GM19395 (cell line): ENCODE results near the gene SRPX.

ENCODE experiments used
- ATAC-seq: cut with Tn5 transposase; IDR thresholded peaks from one replicate; pipeline ENCODE4 v1.9.1; 2021; ENCODE audit warnings: mild to moderate bottlenecking, moderate library complexity; ENCODE audit not compliant: unreplicated experiment

The SRPX gene, protein sequence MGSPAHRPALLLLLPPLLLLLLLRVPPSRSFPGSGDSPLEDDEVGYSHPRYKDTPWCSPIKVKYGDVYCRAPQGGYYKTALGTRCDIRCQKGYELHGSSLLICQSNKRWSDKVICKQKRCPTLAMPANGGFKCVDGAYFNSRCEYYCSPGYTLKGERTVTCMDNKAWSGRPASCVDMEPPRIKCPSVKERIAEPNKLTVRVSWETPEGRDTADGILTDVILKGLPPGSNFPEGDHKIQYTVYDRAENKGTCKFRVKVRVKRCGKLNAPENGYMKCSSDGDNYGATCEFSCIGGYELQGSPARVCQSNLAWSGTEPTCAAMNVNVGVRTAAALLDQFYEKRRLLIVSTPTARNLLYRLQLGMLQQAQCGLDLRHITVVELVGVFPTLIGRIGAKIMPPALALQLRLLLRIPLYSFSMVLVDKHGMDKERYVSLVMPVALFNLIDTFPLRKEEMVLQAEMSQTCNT

DNA sequence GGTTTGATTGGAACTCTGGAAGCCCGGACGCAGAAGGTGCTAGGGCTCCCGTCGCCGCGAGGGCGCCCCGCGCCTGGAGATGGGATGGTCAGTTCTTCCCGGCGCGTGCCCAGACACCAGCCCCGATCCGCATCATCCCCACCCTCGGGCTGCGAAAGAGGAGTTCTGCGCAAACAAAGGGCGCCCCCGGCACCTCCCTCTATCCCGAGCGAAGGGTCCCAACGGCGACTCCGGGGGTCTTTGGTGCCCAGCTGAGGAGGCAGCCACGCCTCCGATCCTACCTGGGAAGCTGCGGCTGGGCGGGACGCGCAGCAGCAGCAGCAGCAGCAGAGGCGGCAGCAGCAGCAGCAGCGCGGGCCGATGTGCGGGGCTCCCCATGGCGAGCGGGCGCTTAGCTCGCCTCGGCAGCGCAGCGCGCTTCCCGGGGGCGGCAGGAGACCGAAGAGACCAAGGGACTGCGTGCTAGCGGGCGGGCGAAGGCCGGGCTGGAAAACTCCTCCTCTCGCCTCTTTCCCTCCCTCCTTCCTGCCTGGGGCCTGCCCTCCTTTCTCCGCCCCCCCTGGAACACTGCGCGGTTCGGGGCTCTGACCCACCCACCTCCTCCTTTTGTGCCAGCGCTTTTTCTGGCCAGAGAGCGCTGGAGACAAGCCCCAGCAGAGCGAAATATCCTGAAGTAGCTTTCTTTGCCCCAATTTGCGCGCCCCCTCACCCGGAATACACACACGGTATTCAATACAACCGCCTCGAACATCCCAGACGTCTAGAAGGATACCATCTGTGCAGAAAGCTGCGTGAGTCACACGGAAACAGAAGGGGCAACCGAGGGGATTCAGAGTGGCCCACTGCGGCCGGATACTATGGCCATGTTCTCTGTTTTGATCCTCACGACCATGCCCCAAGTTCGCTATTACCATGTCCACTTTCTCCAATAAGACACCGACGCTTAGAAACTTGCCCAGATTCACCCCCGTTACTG, at the start of gene SRPX:
Gene SRPX (minus strand): TSS at position 457 of the 976 bp plus-strand sequence. CDS start 79 bp downstream, at position 378.
- ATAC-seq: peak; percentile 30

DNA sequence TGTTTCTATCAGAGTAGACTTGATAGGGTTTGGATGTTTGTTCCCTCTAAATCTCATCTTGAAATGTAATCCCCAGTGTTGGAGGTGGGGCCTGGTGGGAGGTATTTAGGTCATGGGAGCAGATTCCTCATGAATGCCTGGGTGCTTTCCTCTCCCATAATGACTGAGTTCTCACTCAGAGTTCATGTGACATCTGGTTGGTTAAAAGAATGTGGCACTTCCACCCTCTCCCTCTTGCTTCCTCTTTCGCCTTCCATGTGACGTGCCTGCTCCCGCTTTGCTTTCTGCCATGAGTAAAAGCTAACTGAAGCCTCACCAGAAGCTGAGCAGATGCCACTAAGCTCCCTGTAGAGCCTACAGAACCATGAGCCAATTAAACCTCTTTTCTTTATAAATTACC, 47.3 kb upstream of the SRPX start:
- no peak for ATAC-seq

DNA sequence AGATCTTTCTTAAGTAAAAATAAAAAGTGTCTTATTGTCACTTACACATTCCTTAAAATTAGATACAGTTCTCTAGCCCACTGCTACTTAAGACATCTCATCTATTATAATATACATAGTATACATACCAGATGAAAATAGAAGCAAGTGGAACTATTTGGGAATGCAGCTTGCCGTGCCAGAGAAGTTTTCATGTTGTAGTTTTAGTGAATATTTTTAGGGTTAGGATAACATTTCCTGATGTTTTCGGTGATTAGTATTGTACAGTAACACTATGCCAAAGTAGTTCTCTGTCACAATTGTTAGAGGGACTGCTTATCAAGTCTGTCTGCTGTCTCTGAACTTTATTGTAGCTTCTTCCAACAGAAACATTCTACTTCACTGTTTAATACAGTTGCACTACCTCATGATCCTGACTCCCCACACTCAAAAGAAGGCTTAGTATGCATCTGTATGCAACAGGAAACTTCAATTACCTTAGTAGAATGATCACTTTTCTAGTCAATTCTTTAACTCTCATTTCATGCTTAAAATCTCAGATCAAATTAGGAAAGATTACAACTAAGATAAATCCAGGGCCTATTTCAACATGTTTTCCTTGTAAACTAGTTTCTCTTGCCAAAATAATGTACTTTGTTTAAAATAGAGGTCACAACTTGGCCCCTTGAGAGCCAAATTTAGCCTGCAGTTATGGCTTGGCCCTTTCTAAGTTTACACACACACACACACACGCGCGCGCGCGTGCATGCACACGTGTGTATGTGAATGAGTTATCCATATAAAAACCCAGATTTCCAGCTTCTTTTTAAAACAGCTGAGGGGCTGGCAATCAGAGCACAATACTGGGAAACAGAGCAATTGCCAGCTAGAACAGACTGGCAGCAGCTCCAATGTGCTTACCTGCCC, 42.3 kb upstream of the SRPX start:
- no peak for ATAC-seq

DNA sequence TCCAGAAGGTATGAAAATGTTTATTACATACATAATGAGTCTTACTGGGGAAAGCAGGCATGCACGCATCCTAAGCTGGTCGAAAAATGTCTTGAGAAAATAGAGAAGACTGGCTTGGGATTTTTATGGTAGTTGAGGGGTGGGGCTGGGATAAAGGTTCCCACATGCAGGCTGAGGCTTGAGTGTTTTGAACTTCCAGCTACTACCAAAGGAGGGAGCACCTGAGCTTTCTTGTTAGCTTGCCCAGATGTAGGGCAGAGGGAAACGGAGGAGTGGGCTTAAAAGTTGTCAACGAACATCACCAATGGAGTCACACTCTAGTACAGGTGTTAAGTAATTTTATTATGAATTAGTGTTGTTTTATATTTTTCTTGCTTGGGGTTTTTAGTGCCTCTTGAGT, 39.6 kb upstream of the SRPX start:
- ATAC-seq: peak; percentile 82

DNA sequence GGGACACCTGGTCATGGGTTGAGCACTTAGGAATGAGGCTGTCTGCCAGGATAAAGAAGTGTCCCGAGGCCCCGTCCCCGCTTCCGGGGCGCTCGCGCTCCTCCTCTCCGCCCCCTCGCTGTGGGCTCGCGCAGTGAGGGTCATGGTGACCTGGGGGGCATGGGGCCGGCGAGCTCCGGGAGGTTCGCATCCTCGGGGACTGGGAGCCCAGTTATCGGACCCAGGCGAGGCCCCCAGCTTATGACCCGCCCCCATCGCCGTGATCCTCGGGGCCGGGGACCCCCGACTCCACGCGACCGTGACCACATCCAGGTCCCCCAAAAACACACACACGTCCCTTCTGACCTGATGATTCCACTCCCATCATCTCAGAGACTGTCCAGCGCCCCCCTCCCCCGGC, 35.3 kb upstream of the SRPX start:
- ATAC-seq: no peak

DNA sequence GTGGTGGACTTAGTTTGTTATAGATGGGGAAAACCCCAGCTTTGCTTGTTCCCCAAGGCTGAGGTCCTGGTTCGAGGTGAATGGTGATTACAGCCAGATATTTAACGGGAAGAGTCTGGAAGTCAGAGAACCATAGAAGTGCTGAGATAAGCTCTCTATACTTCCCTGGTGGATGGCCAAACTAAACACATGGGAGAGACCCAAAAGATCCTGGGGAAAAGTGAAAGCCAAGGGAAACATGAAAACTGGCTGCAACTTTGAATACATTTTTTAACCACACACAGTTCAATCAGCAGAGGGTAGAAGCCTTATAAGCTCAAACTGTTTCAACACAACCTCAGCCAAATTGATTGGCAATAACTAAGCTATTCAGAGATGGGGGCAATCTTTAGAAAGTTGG, 29.3 kb upstream of the SRPX start:
- ATAC-seq: no peak

DNA sequence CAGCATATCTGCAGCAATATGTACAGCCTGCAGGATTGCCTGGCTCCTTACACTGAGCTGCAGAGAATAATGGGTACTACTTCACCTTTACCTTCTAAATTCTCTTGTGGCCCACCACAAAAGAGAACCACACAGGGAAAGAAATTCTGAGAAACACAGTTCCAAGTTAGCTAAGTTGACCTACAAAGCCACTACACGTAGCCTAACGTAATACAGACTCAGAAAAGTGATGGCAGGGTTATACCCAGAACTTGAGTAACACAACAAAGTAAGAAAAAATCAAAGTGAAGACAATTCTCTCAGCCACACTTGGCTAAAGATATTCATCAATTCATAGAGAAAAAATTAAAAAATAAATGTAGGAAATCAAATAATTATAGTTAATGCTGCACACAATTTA, 26.4 kb upstream of the SRPX start:
- ATAC-seq: no peak

DNA sequence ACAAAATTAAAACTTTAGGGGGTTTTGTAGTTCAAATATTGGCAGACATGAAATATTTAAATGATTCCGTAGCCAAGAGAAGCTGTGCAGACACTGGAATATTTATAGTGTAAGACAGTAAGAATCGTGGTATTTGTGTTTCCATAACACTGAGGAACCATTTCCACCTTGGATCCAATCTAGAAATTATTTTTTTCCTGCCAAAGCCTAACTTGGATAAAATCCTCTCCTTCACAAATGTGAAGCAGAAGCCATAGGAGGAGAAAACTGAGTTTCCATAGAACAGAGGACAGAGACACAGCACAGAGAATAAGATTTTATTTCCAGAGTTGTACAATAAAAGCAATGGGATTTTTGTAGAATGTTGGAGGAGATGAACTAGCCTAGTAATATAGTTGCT, 19.9 kb upstream of the SRPX start:
- no peak for ATAC-seq

DNA sequence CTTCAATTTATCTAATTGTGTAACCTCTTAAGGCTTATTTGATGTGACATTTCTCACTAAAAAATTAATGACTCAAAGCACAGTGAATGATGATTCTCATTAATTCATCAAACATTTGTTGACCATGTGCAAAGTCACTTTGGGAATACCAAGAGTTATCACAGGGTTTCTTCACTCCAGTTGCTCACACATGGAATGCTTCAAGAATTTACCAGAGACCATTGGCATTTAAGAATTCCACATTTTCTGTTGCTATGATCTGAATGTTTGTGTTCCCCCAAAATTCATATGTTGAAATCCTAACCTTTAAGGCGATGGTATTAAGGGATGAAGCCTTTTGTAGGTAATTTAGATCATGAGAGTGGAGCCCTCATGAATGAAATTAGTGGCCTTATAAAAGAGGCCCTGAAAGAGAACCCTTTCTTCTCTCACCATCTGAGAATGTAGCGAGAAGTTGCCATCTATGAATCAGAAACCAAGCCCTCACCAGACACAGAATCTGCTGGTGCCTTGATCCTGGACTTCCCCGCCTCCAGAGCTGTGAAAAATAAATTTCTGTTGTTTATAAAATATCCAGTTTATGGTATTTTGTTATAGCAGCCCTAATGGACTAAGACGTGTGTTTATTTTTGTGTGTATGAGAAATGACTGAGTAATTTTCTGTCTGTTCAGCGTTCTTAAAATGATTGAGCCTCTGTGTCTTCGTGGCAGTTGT, 16.4 kb upstream of the SRPX start:
- ATAC-seq: no peak

DNA sequence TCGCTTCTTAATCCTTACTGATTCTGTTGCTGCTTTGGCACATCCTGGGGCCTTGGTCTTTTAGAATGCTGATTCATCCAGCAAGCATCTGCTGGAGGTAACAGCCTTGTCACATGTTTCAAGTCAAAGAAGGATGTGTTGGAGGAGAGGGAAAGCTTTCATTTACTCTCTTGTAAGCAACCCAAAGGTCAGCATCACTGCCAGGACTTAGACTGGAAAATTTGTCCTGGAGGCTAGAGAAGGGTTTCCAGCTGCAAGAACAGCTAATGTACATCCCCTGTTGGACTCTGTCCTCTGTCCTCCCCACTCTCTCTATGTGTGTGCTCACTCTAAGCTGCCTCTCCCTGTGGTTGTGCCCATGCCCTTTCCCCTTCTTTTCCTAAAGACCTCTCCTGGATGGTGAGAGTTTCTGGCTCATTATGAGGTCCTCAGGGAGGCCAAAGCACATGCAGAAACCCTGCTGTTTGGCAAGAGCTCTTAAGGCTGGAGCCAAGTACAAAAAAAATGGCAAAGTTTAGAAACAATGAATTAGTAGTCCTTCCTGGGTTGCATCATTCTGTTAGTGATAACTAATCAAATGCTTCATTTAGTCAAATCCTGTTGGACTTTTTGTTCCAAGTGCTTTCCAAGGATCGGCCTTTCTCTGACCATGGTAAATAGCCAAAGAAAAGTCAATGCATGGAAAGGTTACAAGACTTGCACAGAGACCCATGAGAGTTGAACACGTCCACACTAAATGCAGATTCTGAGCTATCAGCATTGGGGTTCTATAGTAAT, 13.4 kb upstream of the SRPX start:
- no peak for ATAC-seq

DNA sequence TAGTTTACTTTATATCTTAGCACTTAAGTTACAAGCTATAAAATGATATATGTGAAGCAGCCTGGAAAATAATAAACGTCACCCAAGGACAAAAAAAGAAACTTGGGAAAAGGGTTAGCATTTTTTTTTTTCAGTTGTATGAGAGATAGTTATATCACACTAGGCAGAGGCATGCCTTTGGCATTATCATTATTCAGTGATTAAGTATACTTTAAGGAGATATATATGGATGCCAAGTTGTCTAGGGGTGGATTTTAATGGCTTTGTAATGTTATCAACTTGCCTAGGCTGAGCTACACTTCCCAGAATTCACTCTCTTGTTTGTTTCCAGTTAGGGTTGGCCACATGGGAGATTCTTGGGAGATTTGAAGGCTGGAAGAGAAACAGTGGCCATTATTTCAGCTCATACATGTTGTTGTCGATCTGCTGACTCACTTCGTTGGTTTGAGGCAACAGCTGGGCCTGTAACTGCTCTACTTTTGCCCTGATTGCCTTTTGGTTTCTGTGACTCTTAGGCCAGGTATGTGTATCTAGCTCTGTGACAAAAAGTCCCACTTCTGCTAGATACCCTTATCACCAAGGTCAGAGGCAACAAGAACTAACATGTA, 11.5 kb upstream of the SRPX start:
- no peak for ATAC-seq

DNA sequence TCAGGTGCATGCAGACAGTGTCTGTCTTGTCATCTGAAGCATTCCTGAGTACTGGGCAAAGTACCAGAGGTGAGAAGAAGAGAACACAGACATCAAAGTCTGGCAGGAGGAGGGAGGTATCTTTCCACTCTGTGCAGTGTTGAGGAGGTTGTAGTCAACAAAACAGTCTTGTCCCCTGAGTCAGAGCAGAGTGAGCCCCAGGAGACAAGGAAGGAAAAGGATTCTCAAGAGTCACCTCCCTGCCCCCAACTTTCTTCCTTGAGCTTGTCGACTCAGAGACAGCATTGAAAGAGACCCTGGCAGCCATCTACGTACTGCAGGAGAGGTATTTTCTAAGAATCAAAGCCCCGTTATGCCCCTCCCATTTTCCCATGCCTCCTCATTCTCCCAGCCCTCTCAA, 4.4 kb upstream of the SRPX start:
- ATAC-seq: no peak

DNA sequence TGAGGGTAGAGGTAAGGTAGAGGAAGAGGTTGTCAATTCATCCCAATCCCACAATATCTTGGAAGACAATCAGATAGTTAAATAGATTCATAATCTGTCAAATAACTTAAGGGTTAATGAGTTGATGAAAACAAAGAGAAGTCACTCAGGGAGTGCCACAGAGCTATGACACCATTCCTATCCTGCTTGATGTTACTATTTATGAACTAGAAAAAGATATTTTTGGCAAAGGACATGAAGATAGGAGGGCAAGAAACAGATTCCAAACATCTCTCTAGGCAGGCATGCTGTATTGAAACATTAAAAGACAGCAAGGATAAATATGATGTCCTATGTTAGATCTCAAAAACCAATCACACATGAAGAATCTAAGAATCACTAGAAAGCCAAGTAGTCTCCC, 3.5 kb upstream of the SRPX start:
- no peak for ATAC-seq

DNA sequence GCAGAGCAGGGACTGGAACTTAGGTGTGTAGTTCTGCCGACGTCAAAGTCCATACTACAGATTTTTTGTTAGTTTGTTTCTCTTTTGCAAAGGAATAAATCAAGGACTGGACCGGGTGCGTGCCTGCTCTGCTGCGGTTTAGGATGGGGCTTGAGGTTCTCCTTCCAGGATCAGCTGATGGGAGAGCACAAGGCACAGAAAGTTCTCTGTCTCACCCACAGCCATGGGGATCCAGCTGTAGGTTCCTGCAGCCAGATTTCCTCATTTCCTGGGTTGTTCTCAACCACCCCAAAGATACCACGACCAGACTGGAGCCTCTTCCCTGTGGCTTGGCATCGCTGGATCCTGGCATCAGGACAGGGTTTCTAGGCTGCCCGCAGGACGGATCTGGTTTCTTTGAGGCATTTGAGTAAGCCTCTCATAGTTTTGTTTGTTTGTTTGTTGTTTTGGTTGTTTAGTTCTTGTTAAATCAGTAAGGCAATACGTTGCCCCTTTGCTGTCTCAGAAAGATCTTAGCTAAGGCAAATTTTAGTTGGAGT, 789 bp upstream of the SRPX start:
- no peak for ATAC-seq

DNA sequence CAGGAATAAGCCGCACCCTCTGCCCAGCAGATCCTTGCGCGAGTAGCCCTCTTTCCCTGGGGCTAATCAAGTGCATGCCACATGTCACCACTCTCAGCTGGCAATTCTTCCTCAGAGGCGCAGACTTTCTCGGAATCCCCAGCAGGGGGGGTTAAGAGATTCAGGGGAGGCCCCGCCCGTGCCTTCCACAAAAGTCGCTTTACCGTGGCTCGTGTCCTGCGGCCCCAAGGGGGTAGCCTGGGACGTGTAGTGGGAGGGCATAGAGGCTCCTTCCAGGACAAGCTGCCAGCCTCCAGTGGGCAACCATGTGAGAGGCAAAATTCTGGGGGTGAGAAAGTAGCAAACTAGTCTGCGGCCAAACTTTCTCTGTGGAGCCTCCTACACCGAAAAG, 652 bp downstream of the SRPX start:
- peak; percentile 71 for ATAC-seq

DNA sequence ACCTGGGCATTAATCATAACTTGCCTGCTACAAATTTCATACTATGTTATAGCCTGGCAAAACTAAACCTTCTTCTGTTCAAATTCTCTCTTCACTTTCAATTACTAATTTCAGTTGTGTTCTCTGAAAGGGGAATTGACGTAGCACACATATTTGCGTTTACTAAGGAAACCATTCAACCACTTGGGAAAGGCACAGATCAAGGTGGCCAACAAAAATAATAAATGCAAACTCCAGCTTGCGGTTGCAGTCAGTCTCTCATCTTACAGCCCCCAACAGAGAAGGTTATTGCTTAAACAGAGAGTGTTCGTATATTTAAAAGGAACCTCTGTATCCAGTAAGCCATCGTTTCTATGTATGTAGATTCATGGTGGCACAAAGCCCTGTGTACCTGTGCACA, 4.0 kb downstream of the SRPX start:
- ATAC-seq: no peak

DNA sequence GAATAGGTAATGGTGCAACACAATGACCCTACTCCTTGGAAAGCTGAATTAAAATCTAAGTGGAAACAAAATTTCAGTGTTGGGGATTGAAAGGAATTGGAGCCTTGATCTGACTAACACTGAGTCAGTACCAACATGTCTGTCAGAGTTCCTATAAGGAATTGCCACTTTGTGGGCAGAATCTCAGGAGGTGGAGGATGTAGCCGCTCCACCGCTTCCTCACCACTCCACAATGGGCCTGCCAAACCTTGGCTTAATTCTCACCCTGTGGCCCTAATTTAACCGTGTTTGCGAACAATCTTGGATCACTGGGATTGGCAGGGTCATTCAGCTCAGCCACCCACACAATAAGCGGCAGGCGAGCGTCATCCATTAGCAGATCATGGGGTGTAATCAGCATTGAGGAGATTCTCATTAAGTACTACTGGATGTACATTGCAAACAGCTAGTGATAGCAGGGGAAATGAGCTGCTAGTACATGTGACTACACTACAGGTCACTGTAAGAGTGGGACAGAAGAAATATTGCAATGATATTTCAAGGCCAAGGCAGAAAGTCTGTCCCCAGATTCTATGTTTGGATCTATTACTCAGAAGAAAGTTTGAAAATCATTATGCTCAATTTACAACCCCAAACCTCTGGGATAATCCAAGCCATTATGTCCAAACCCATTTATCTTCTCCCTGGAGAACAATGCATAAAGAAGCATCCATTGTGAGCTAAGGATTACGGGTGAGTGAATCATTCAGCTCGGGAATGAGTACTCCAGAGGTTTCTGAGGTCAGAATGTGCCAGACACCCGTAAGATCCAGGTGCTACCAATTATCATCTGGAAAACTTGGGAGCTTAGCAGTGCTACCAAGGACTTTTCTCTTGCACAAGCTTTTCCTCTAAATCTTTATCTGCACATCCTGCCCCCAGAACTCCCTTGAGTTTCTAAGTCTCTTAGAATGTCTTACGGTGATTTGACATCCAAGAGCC, 5.8 kb downstream of the SRPX start:
- ATAC-seq: no peak

DNA sequence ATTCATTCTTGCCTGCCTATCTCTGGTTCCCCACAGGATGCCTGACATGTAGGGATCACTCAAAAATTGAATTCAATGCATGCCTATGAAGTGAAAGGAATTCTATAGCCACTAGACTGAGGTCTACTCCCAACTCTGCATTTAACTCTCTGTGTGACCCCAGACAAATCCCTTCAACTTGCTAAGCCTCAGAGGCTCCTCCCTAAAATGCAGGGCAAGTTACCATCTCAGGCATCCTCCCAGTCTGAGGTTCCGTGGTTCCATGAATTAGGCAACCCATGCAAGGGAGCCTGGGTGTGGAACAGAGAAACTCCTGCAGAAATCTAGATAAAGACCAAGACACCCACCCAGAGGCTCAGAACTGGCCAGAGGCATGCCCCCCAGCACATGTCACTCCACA, 6.6 kb downstream of the SRPX start:
- ATAC-seq: no peak
